Left ventricle myocardium inferior (tissue), 1 donor: ENCODE results near the gene ISOC2. TPM values are rescaled to one million over a fixed set of nuclear protein-coding genes. Genes with fewer than 3 reads are reported as not detected.

Experiments
- DNase-seq: peaks from one replicate; pipeline ENCODE4 v3.0.0-alpha.2; 2020
- H3K27ac ChIP-seq: fragments of 200-600 bp; replicated peaks from 2 replicates; pipeline ENCODE4 v1.8.0; 2021
- H3K27me3 ChIP-seq: fragments of 200-600 bp; 2 replicates; pipeline ENCODE4 v1.8.0; 2021; ENCODE audit warnings: low read depth
- H3K36me3 ChIP-seq: fragments of 200-600 bp; 2 replicates; pipeline ENCODE4 v1.8.0; 2021
- H3K4me1 ChIP-seq: fragments of 200-600 bp; 2 replicates; pipeline ENCODE4 v1.8.0; 2021
- H3K4me3 ChIP-seq: fragments of 200-600 bp; 2 replicates; pipeline ENCODE4 v1.8.0; 2021; ENCODE audit warnings: mild to moderate bottlenecking, moderate library complexity
- H3K9me3 ChIP-seq: fragments of 200-600 bp; replicated peaks from 2 replicates; pipeline ENCODE4 v1.8.0; 2021
- intact Hi-C: fragments of 100-400 bp; cut with micrococcal nuclease; formaldehyde crosslinking; loops from one replicate; pipeline ENCODE4 v1.11.0; 2022
- total RNA-seq: library from RNA; stranded (reverse); fragmentation: NEBNext Ultra II Directional; extraction: Animal tissue kit (Norgen Biotek cat#: 25700); gene quantifications from one replicate; pipeline ENCODE4 v1.2.1, GENCODE V29; 2021
- TF ChIP-seq, protein P1 (sequence below): fragments of 200-600 bp; IDR thresholded peaks from 2 replicates; pipeline ENCODE4 v1.8.0; 2021; ENCODE audit warnings: antibody characterized with exemption, mild to moderate bottlenecking, borderline replicate concordance
- donor health status: DM: no; HTN: yes; CAD: no; lungs with severe emphysema.

The ISOC2 gene
- total RNA-seq, 1 donor from 2014 or later = 52.6 TPM

GRCh38 chr19:55491546-55492360, 30.3 kb upstream of the ISOC2 start:
- no peaks in the 10 kb centered on the region for H3K9me3 ChIP-seq
- intact Hi-C loops = no loop called here
- H3K4me3 ChIP-seq = no peak overlapping the region
- peak overlapping the region; percentile 40 for H3K27ac ChIP-seq
- H3K36me3 ChIP-seq = peaks cover 3% of the 10 kb centered on the region
- no peak for DNase-seq
- TF ChIP-seq, protein P1, sequence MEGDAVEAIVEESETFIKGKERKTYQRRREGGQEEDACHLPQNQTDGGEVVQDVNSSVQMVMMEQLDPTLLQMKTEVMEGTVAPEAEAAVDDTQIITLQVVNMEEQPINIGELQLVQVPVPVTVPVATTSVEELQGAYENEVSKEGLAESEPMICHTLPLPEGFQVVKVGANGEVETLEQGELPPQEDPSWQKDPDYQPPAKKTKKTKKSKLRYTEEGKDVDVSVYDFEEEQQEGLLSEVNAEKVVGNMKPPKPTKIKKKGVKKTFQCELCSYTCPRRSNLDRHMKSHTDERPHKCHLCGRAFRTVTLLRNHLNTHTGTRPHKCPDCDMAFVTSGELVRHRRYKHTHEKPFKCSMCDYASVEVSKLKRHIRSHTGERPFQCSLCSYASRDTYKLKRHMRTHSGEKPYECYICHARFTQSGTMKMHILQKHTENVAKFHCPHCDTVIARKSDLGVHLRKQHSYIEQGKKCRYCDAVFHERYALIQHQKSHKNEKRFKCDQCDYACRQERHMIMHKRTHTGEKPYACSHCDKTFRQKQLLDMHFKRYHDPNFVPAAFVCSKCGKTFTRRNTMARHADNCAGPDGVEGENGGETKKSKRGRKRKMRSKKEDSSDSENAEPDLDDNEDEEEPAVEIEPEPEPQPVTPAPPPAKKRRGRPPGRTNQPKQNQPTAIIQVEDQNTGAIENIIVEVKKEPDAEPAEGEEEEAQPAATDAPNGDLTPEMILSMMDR = no peak
- peaks cover 39% of the 10 kb centered on the region for H3K27me3 ChIP-seq
- H3K4me1 ChIP-seq = peaks cover 47% of the 10 kb centered on the region

GRCh38 chr19:55490478-55491432, 29.3 kb upstream of the ISOC2 start:
- TF ChIP-seq, protein P1 = no peak
- Histone ChIP-seq H3K4me1 (peaks cover 57% of the 10 kb centered on the region), H3K36me3 (no peaks in the 10 kb centered on the region), H3K4me3 (no peak overlapping the region), H3K9me3 (no peaks in the 10 kb centered on the region), H3K27ac (peak overlapping the region; percentile 40), H3K27me3 (peaks cover 39% of the 10 kb centered on the region)
- DNase-seq = no peak
- intact Hi-C loops = no loop called here

DNA sequence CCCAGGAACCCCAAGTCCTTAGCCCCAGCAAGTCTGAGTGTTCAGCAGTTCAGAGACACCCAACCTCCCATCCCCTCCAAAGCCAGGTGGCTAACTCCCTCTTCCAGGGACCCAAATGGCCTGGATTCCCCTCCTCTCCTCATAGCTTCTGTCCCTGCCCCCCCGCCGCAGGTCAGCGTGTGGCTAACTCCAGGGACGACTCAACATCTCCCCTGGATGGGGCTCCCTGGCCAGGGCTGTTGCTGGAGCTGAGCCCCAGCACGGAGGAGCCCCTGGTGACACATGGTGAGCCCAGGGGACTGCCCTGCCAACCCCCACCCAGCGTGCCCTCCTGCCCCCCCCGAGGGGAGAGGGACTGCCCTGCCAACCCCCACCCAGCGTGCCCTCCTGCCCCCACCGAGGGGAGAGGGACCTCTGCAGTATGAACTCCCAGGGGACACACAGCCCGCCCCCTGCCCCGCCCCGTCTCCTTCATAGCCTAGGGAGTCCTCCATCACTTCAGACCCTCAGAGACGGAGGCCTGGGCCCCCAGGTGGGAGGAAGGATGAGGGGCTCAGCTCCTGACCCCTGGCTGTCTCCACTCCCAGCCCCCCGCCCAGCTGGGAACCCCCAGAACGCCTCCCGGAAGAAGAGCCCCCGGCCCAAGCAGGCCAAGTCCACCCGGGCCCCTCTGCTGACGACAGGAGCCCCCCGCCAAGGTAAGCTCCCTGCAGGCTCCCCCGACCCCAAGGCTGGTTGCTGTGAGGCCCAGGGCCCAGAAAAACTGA, 28.5 kb upstream of the ISOC2 start:
- Histone ChIP-seq H3K9me3 (no peaks in the 10 kb centered on the region), H3K27me3 (peaks cover 38% of the 10 kb centered on the region), H3K36me3 (no peaks in the 10 kb centered on the region), H3K4me3 (no peak overlapping the region), H3K4me1 (peaks cover 58% of the 10 kb centered on the region), H3K27ac (peak overlapping the region; percentile 50)
- TF ChIP-seq, protein P1 = no peak
- DNase-seq = no peak
- intact Hi-C loops = no loop called here

DNA sequence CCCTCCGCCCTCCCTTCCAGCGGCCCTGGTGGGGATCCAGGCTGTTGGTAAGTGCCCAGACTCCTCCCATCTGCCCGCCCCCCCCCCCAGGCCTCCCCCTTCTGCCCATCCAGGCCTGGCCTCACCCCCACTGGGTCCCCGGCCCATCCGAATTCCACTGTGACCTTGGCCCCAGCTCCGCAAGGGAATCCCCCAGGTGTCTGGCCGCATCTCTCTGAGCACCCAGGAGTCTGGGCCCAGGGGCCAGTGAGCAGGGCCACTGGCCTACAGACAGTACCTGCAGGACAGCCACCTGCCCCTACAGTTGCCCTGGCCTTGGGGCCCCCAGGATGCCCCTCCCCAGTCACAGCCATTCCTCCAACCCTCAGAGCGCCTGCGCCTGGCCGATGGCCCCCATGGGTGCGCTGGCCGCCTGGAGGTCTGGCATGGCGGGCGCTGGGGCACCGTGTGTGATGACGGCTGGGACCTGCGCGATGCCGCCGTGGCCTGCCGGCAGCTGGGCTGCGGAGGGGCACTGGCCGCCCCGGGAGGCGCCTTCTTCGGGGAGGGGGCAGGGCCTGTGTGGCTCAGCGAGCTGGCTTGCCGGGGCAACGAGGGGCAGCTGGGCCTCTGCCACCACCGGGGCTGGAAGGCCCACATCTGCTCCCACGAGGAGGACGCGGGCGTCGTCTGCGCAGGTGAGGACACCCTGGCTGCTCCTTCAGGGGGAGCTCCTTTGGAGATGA, 27.7 kb upstream of the ISOC2 start:
- no peak for DNase-seq
- H3K4me1 ChIP-seq = peaks cover 63% of the 10 kb centered on the region
- no peaks in the 10 kb centered on the region for H3K36me3 ChIP-seq
- peak overlapping the region; percentile 50 for H3K27ac ChIP-seq
- H3K4me3 ChIP-seq = no peak overlapping the region
- H3K27me3 ChIP-seq = peaks cover 31% of the 10 kb centered on the region
- no peaks in the 10 kb centered on the region for H3K9me3 ChIP-seq
- intact Hi-C loops = no loop called here
- TF ChIP-seq, protein P1 = no peak
